Panc1 (cell line): ENCODE measurements around the gene KLHL3. TPM values are rescaled to one million over a fixed set of nuclear protein-coding genes. Genes with fewer than 3 reads are reported as not detected.

ENCODE experiments used
- ATAC-seq: fragments of 200-7000 bp; cut with Tn5 transposase; 2 replicates; pipeline ENCODE4 v1.9.1; 2020; ENCODE audit warnings: mild to moderate bottlenecking, moderate library complexity
- BruUV-seq: library from RNA; stranded (reverse); fragments of 400-500 nt; replicated peaks from 2 replicates; lab custom pipeline; 2021; lab: Mats Ljungman, UMichigan
- CTCF ChIA-PET: fragments of 300-600 bp; sonication (Branson Sonifier 250); formaldehyde crosslinking; loops from one replicate; lab custom pipeline; 2022; ENCODE audit warnings: antibody characterized with exemption; lab: Charles Lee
- POLR2A ChIA-PET: fragments of 300-600 bp; sonication (Branson Sonifier 250); formaldehyde crosslinking; loops from one replicate; lab custom pipeline; 2022; ENCODE audit warnings: antibody characterized with exemption; lab: Charles Lee
- DNase-seq: peaks from one replicate; pipeline ENCODE4 v3.0.0-alpha.2; 2010; ENCODE audit warnings: low read depth, low spot score
- H3K27ac ChIP-seq: 2 replicates; pipeline ENCODE4 v1.5.1; 2011; ENCODE audit warnings: mild to moderate bottlenecking, low read length, inconsistent platforms
- H3K27me3 ChIP-seq: fragments of 200-500 bp; sonication (Bioruptor generic); 2 replicates; pipeline ENCODE4 v1.6.0; 2014; ENCODE audit warnings: low read length, inconsistent platforms; ENCODE audit not compliant: control insufficient read depth, insufficient read depth
- H3K36me3 ChIP-seq: fragments of 200-500 bp; sonication (Bioruptor generic); 2 replicates; pipeline ENCODE4 v1.5.1; 2014; ENCODE audit warnings: inconsistent platforms, mild to moderate bottlenecking, low read length, moderate library complexity; ENCODE audit not compliant: control insufficient read depth, insufficient read depth
- H3K4me1 ChIP-seq: 2 replicates; pipeline ENCODE4 v1.5.1; 2011; ENCODE audit warnings: inconsistent platforms, mild to moderate bottlenecking, low read length, moderate library complexity; ENCODE audit not compliant: control insufficient read depth, insufficient read depth
- H3K4me3 ChIP-seq, 2 experiments: 2 replicates each; pipeline ENCODE4 v1.5.1; 2011 to 2012; ENCODE audit warnings: low read depth in 2 of 2, low read length in 2 of 2, mild to moderate bottlenecking in 2 of 2, inconsistent platforms in 1 of 2, moderate library complexity in 1 of 2
- H3K9me3 ChIP-seq: fragments of 200-500 bp; sonication (Bioruptor generic); 2 replicates; pipeline ENCODE4 v1.5.1; 2014; ENCODE audit warnings: low read depth, mild to moderate bottlenecking, inconsistent platforms, low read length, moderate library complexity; ENCODE audit not compliant: control insufficient read depth, insufficient read depth
- CTCF ChIP-seq: fragments of 450-650 bp; IDR thresholded peaks from 2 replicates; pipeline ENCODE4 v1.5.1; 2017; ENCODE audit warnings: mild to moderate bottlenecking
- POLR2AphosphoS5 ChIP-seq: IDR thresholded peaks from 2 replicates; pipeline ENCODE4 v1.6.1; 2012; ENCODE audit warnings: mild to moderate bottlenecking, low read depth, low read length, moderate library complexity
- REST ChIP-seq, 2 experiments: IDR thresholded peaks; 2 replicates each; pipeline ENCODE4 v1.6.1; 2011 to 2012; ENCODE audit warnings: low read depth in 2 of 2, control low read depth in 1 of 2, low read length in 1 of 2, mild to moderate bottlenecking in 1 of 2, moderate library complexity in 1 of 2; ENCODE audit not compliant: insufficient read depth in 1 of 2
- SIN3A ChIP-seq: IDR thresholded peaks from 2 replicates; pipeline ENCODE4 v1.6.1; 2012; ENCODE audit warnings: low read depth, mild to moderate bottlenecking, low read length, moderate library complexity, borderline replicate concordance; ENCODE audit not compliant: insufficient read depth
- TCF7L2 ChIP-seq: IDR thresholded peaks from 2 replicates; pipeline ENCODE4 v1.6.1; 2011; ENCODE audit warnings: mild to moderate bottlenecking, low read depth, low read length, inconsistent platforms
- in situ Hi-C: cut with HindIII; loops from 2 replicates; pipeline ENCODE4 v1.10.0; 2016; ENCODE audit warnings: low sequenced_read_pairs, low pct_unique_long_range_greater_than_20kb
- intact Hi-C: fragments of 100-400 bp; cut with micrococcal nuclease; formaldehyde crosslinking; loops from one replicate; pipeline ENCODE4 v1.10.0; 2022; ENCODE audit not compliant: unreplicated experiment
- total RNA-seq: library from RNA; stranded (reverse); gene quantifications from one replicate; pipeline ENCODE4 v1.2.1, GENCODE V29; 2021; ENCODE audit not compliant: unreplicated experiment

KLHL3 gene
- total RNA-seq, 1 experiment from 2014 or later = 1.9 TPM

- Histone ChIP-seq H3K4me3 (no peak overlapping the region), H3K27me3 (peaks cover 29% of the 10 kb centered on the region), H3K4me1 (no peaks in the 10 kb centered on the region), H3K9me3 (no peaks in the 10 kb centered on the region), H3K27ac (no peak overlapping the region), H3K36me3 (no peaks in the 10 kb centered on the region)
- POLR2A ChIA-PET = no interaction called here
- TF ChIP-seq TCF7L2 = no peak
- TF ChIP-seq REST (IDR thresholded peaks at IDR 0.05; ENCODE audit: insufficient read depth in 1 of 2, low read depth in 2 of 2, low read length in 1 of 2) = no peak
- no peak for TF ChIP-seq CTCF
- no peak for TF ChIP-seq SIN3A
- no peak for TF ChIP-seq POLR2AphosphoS5
- DNase-seq = no peak
- intact Hi-C loops (no loop called here), in situ Hi-C loops (no loop called here)
- BruUV-seq = no TSS peak
- CTCF ChIA-PET = no interaction called here
- ATAC-seq = no peak
These were observed 132.0 kb downstream of the KLHL3 start for GRCh38 chr5:137603891-137604290.

- no peaks in the 10 kb centered on the region for H3K9me3 ChIP-seq
- no TSS peak for BruUV-seq
- ATAC-seq (no peak), DNase-seq (no peak)
- no peak for TF ChIP-seq REST (IDR thresholded peaks at IDR 0.05; ENCODE audit: insufficient read depth in 1 of 2, low read depth in 2 of 2, low read length in 1 of 2)
- TF ChIP-seq POLR2AphosphoS5 = no peak
- no peak for TF ChIP-seq TCF7L2
- no peak for TF ChIP-seq SIN3A
- no peak for TF ChIP-seq CTCF
- intact Hi-C loops (no loop called here), in situ Hi-C loops (no loop called here)
- H3K27me3 ChIP-seq = peaks cover 29% of the 10 kb centered on the region
- no peaks in the 10 kb centered on the region for H3K36me3 ChIP-seq
- no peaks in the 10 kb centered on the region for H3K4me1 ChIP-seq
- no peak overlapping the region for H3K4me3 ChIP-seq
- CTCF ChIA-PET = no interaction called here
- POLR2A ChIA-PET = no interaction called here
- H3K27ac ChIP-seq = no peak overlapping the region
These were observed 132.5 kb downstream of the KLHL3 start for GRCh38 chr5:137603356-137603755.
